Heart left ventricle (tissue), 13 donors: Measurements from ENCODE around the gene TESPA1.

Experiments used
- POLR2A ChIP-seq, 2 donors: fragments of 450-650 bp; IDR thresholded peaks; one replicate each; pipeline ENCODE4 v1.6.1; 2017; ENCODE audit warnings: antibody characterized with exemption in 2 of 2, mild to moderate bottlenecking in 2 of 2, moderate library complexity in 2 of 2
- TF ChIP-seq, protein P1 (sequence below), 12 donors: fragments of 200-600 bp; sonication (generic) in 4 of 12; IDR thresholded peaks; one replicate each; pipeline versions ENCODE4 v1.5.0 to v1.8.0; 2018 to 2022; ENCODE audit warnings: antibody characterized with exemption in 12 of 12, mild to moderate bottlenecking in 5 of 12
- donor health status: ischemic (EF 13 %, LVEDD 7.1; RV severe dilation, severe dysfunction).
- donor health status: DM: no; HTN: yes; CAD: no.
- donor health status: DM: no; HTN: no; CAD: no.
- donor health status: ischemic (EF 25% LVEDD 6.9; RV normal size, moderate dysfunction).
- donor health status: ischemic (EF 25% LVEDD 5.7; RV mildly dilated, moderate dysfunction).
- donor health status: ischemic (EF 35%, LVEDD 5.7; RV mildly dilated, moderate dysfunction).
- donor health status: nonischemic (EF 11% LVEDD 7.7; RV severe dilation, severe dysfunction).
- donor health status: DM: yes; HTN: yes; CAD: no.
- donor health status: PGD.
- donor health status: ischemic (EF 29% LVEDD 5.4; RV normal size, mild dysfunction).
- donor health status: nonischemic (EF 23%, LVEDD 6.1; RV moderate dilation, normal function).

- TF ChIP-seq, protein P1, sequence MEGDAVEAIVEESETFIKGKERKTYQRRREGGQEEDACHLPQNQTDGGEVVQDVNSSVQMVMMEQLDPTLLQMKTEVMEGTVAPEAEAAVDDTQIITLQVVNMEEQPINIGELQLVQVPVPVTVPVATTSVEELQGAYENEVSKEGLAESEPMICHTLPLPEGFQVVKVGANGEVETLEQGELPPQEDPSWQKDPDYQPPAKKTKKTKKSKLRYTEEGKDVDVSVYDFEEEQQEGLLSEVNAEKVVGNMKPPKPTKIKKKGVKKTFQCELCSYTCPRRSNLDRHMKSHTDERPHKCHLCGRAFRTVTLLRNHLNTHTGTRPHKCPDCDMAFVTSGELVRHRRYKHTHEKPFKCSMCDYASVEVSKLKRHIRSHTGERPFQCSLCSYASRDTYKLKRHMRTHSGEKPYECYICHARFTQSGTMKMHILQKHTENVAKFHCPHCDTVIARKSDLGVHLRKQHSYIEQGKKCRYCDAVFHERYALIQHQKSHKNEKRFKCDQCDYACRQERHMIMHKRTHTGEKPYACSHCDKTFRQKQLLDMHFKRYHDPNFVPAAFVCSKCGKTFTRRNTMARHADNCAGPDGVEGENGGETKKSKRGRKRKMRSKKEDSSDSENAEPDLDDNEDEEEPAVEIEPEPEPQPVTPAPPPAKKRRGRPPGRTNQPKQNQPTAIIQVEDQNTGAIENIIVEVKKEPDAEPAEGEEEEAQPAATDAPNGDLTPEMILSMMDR (IDR thresholded peaks at IDR 0.05), result no peak
- TF ChIP-seq POLR2A (IDR thresholded peaks at IDR 0.05), result no peak
Observed at GRCh38 chr12:55025508-55025907, 40.9 kb upstream of the TESPA1 start.
